Common myeloid progenitor, CD34-positive (primary cell): ENCODE measurements around the gene MAP6D1.

Experiments used
- CTCF ChIA-PET: fragments of 350-600 bp; sonication (Branson Sonifier 250); formaldehyde crosslinking; loops from one replicate; lab custom pipeline; 2021; ENCODE audit warnings: antibody characterized with exemption; lab: Charles Lee
- POLR2A ChIA-PET: fragments of 350-600 bp; sonication (Branson Sonifier 250); formaldehyde crosslinking; loops from one replicate; lab custom pipeline; 2021; ENCODE audit warnings: antibody characterized with exemption; lab: Charles Lee
- DNase-seq, 3 donors: peaks; one replicate each; pipeline versions ENCODE4 v3.0.0 to v3.0.0-alpha.2; 2013
- H3K27ac ChIP-seq, 2 experiments: 1 replicate in 1 of 2; 2 replicates in 1 of 2; pipeline ENCODE4 v1.7.0; 2013; ENCODE audit warnings: inconsistent platforms in 2 of 2, low read length in 2 of 2, mild to moderate bottlenecking in 2 of 2, low read depth in 1 of 2, moderate library complexity in 1 of 2; ENCODE audit not compliant: severe bottlenecking in 2 of 2, insufficient read depth in 1 of 2, poor library complexity in 1 of 2
- H3K27me3 ChIP-seq, 5 experiments: replicated peaks in 2 of 5; 1 replicate in 3 of 5; 2 replicates in 2 of 5; pipeline versions ENCODE4 v1.6.1 to v1.7.0; 2013; ENCODE audit warnings: low read length in 4 of 5, mild to moderate bottlenecking in 2 of 5, moderate library complexity in 2 of 5, inconsistent platforms in 1 of 5; ENCODE audit not compliant: insufficient read depth in 5 of 5, control insufficient read depth in 4 of 5
- H3K36me3 ChIP-seq, 4 experiments: 1 replicate in 2 of 4; 2 replicates in 2 of 4; pipeline versions ENCODE4 v1.6.1 to v1.7.0; 2013; ENCODE audit warnings: low read length in 3 of 4, control low read depth in 1 of 4, mild to moderate bottlenecking in 1 of 4; ENCODE audit not compliant: control insufficient read depth in 4 of 4, insufficient read depth in 4 of 4
- H3K4me1 ChIP-seq, 4 experiments: 1 replicate in 3 of 4; 2 replicates in 1 of 4; pipeline versions ENCODE4 v1.6.1 to v1.7.1; 2013; ENCODE audit warnings: low read length in 3 of 4, mild to moderate bottlenecking in 3 of 4, control low read depth in 1 of 4, inconsistent platforms in 1 of 4, moderate library complexity in 1 of 4; ENCODE audit not compliant: control insufficient read depth in 4 of 4, insufficient read depth in 4 of 4; ENCODE audit errors: control extremely low read depth in 1 of 4
- H3K4me3 ChIP-seq, 7 experiments: 1 replicate in 4 of 7; 2 replicates in 3 of 7; pipeline versions ENCODE4 v1.5.1 to v1.7.0; 2013; ENCODE audit warnings: mild to moderate bottlenecking in 7 of 7, low read length in 6 of 7, moderate library complexity in 6 of 7, inconsistent platforms in 2 of 7, low read depth in 2 of 7, control low read depth in 1 of 7; ENCODE audit not compliant: insufficient read depth in 4 of 7, control insufficient read depth in 1 of 7; ENCODE audit errors: extremely low read depth in 1 of 7
- H3K9me3 ChIP-seq, 5 experiments: 1 replicate in 4 of 5; 2 replicates in 1 of 5; pipeline versions ENCODE4 v1.6.1 to v1.7.1; 2013; ENCODE audit warnings: low read length in 4 of 5, mild to moderate bottlenecking in 2 of 5, inconsistent platforms in 1 of 5, low read depth in 1 of 5, moderate library complexity in 1 of 5; ENCODE audit not compliant: control insufficient read depth in 4 of 5, insufficient read depth in 2 of 5; ENCODE audit errors: control extremely low read depth in 1 of 5
- WGBS: methylation state at CpG from one replicate; pipeline ENCODE4 v1.1.5; 2013; ENCODE audit not compliant: insufficient coverage; 5-methylcytosine and 5-hydroxymethylcytosine counted together

MAP6D1 gene

GRCh38 chr3:183818041-183818620, 7.2 kb downstream of the MAP6D1 start:
- WGBS, result 95% methylated on average over 13 of the region's 14 CpGs
- no peaks in the 10 kb centered on the region for H3K4me1 ChIP-seq
- H3K27ac ChIP-seq, result no peak overlapping the region
- POLR2A ChIA-PET, result no interaction called here
- no peak for DNase-seq
- H3K27me3 ChIP-seq, result no peaks in the 10 kb centered on the region
- CTCF ChIA-PET, result interaction anchor here (1.1 to 1.2 kb wide), 2 partner anchors 12 to 16 kb away, joined by 3 read pairs; no protein-coding TSS in a partner anchor
- peaks cover 0 to 22% (median 5%) of the 10 kb centered on the region in 4 experiments for H3K36me3 ChIP-seq
- no peaks in the 10 kb centered on the region for H3K9me3 ChIP-seq
- no peak overlapping the region for H3K4me3 ChIP-seq

DNA sequence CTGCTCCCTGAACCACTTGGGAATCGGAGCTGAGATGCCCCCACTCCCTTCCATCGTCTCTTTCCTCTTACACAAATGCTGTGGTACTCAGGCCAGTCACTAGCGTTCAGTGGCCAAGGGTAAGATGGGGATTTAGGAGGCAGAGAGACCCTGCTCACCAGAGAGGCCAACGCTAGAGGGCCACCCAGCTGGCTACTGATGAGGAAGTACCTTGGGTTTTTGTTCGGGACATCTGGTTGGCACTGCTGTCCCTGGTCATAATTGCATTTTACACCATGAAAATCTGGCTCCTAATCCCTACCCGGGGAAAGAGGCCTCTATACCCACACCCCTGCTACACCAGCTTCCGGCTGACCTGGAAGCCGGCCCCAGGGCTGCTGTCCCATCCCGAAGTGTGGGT, 7.7 kb downstream of the MAP6D1 start:
- DNase-seq, result no peak
- ChIA-PET CTCF (interaction anchor here (1.1 to 3.1 kb wide), 3 partner anchors 7 to 17 kb away, joined by 3 to 13 read pairs (median 3); partner anchors contain the start of gene MAP6D1), POLR2A (no interaction called here)
- H3K4me1 ChIP-seq, result no peaks in the 10 kb centered on the region
- H3K4me3 ChIP-seq, result no peak overlapping the region
- peaks cover 1 to 22% (median 8%) of the 10 kb centered on the region in 4 experiments for H3K36me3 ChIP-seq
- no peaks in the 10 kb centered on the region for H3K9me3 ChIP-seq
- WGBS, result 96% methylated on average over 8 of the region's 9 CpGs
- no peaks in the 10 kb centered on the region for H3K27me3 ChIP-seq
- H3K27ac ChIP-seq, result no peak overlapping the region

GRCh38 chr3:183816681-183817510, 8.5 kb downstream of the MAP6D1 start:
- WGBS, result 86% methylated on average over 19 of the region's 20 CpGs

GRCh38 chr3:183815951-183816475, 9.4 kb downstream of the MAP6D1 start:
- Histone ChIP-seq H3K4me1 (no peaks in the 10 kb centered on the region), H3K4me3 (no peak overlapping the region), H3K36me3 (peaks cover 2 to 33% (median 18%) of the 10 kb centered on the region in 4 experiments), H3K27ac (no peak overlapping the region), H3K27me3 (no peaks in the 10 kb centered on the region), H3K9me3 (no peaks in the 10 kb centered on the region)
- ChIA-PET POLR2A (no interaction called here), CTCF (interaction anchor here (0.7 to 3.1 kb wide), 3 partner anchors 9 to 22 kb away, joined by 3 to 13 read pairs (median 3); partner anchors contain the start of gene MAP6D1)
- 97% methylated on average over 6 of the region's 12 CpGs for WGBS
- no peak for DNase-seq

More at GRCh38 chr3:183816681-183817510, 8.5 kb downstream of the MAP6D1 start:
- POLR2A ChIA-PET, result no interaction called here
- H3K36me3 ChIP-seq, result peaks cover 2 to 25% (median 11%) of the 10 kb centered on the region in 4 experiments
- no peaks in the 10 kb centered on the region for H3K27me3 ChIP-seq
- H3K4me1 ChIP-seq, result no peaks in the 10 kb centered on the region
- DNase-seq, result no peak
- CTCF ChIA-PET, result interaction anchor here (1.1 to 3.1 kb wide), 4 partner anchors 8 to 20 kb away, joined by 3 to 13 read pairs (median 3); partner anchors contain the start of gene MAP6D1
- H3K4me3 ChIP-seq, result no peak overlapping the region
- H3K9me3 ChIP-seq, result no peaks in the 10 kb centered on the region
- no peak overlapping the region for H3K27ac ChIP-seq

- no peak overlapping the region for H3K4me3 ChIP-seq
- H3K9me3 ChIP-seq, result no peaks in the 10 kb centered on the region
- WGBS, result 80% methylated on average over 6 of the region's 9 CpGs
- no peak overlapping the region for H3K27ac ChIP-seq
- CTCF ChIA-PET, result interaction anchor here (0.7 to 3.1 kb wide), 4 partner anchors 9 to 22 kb away, joined by 3 to 13 read pairs (median 3); partner anchors contain the start of gene MAP6D1
- H3K27me3 ChIP-seq, result no peaks in the 10 kb centered on the region
- POLR2A ChIA-PET, result no interaction called here
- no peak for DNase-seq
- H3K4me1 ChIP-seq, result no peaks in the 10 kb centered on the region
- H3K36me3 ChIP-seq, result peaks cover 2 to 37% (median 23%) of the 10 kb centered on the region in 4 experiments
Observed at GRCh38 chr3:183815563-183815940, 9.8 kb downstream of the MAP6D1 start.

DNA sequence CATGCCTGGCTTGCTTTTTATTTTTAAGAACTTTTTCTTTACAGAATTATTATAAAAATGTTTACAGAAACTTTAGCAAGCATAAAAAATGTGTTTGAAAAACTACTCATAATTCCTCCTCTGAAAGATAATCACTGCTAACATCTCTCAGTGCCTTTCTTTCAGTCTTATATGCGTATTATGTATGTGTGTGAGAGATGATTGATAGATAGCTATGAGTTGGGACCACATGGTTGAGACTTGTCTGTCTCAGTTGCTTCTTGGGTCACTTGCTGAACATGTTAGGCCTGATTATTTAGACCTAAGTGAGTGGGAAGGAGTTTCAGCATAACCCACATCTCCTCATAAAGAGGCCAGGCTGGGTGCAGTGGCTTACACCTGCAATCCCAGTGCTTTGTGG, 11.1 kb downstream of the MAP6D1 start:
- Histone ChIP-seq H3K36me3 (peaks cover 4 to 47% (median 33%) of the 10 kb centered on the region in 4 experiments), H3K27ac (no peak overlapping the region), H3K4me3 (no peak overlapping the region), H3K9me3 (no peaks in the 10 kb centered on the region), H3K27me3 (no peaks in the 10 kb centered on the region), H3K4me1 (no peaks in the 10 kb centered on the region)
- no peak for DNase-seq
- ChIA-PET POLR2A (no interaction called here), CTCF (no interaction called here)
- WGBS, result no CpG with 5 or more reads among the region's 1 CpG
